A549 (cell line): Measurements from ENCODE around the gene TMEM185B. TPM values are rescaled to one million over a fixed set of nuclear protein-coding genes. Genes with fewer than 3 reads are reported as not detected.

Source experiments
- ATAC-seq, 2 experiments: fragments of 200-7000 bp in 1 of 2; fragments of >200 bp in 1 of 2; cut with Nextera tagmentation in 1 of 2; cut with Tn5 transposase in 1 of 2; 3 replicates each; pipeline versions ENCODE4 v1.8.0 to v1.9.1; 2018 to 2020; ENCODE audit warnings: mild to moderate bottlenecking in 1 of 2, moderate library complexity in 1 of 2
- CTCF ChIA-PET: fragments of 300-600 bp; sonication (Branson Sonifier 250); formaldehyde crosslinking; extraction: SDS; loops from one replicate; lab custom pipeline; 2021; ENCODE audit warnings: antibody characterized with exemption, inconsistent platforms; lab: Yijun Ruan, JAX
- POLR2A ChIA-PET: fragments of 350-600 bp; formaldehyde crosslinking; extraction: SDS; loops from one replicate; lab custom pipeline; 2021; ENCODE audit warnings: antibody characterized with exemption, inconsistent platforms; lab: Yijun Ruan, JAX
- DNase-seq, 2 experiments: peaks; one replicate each; pipeline versions ENCODE4 v3.0.0 to v3.0.0-alpha.2; 2011 to 2016; ENCODE audit warnings: low read depth in 1 of 2, low spot score in 1 of 2
- FAIRE-seq: peaks from 2 replicates; lab custom pipeline; 2011; peaks lifted over from hg19 to GRCh38; lab: Jason Lieb, UNC
- H3K27ac ChIP-seq, 2 experiments: fragments of >200 bp; sonication (Bioruptor Twin); formaldehyde crosslinking; 3 replicates each; pipeline ENCODE4 v1.5.1; 2016 to 2017
- H3K4me1 ChIP-seq: fragments of >200 bp; sonication (Bioruptor Twin); formaldehyde crosslinking; 3 replicates; pipeline ENCODE4 v1.6.1; 2016
- H3K4me2 ChIP-seq: fragments of >200 bp; sonication (Bioruptor Twin); formaldehyde crosslinking; 3 replicates; pipeline ENCODE4 v1.6.1; 2016
- H3K4me3 ChIP-seq: fragments of >200 bp; sonication (Bioruptor Twin); formaldehyde crosslinking; 3 replicates; pipeline ENCODE4 v1.5.1; 2016
- H3K9me3 ChIP-seq: fragments of >200 bp; sonication (Bioruptor Twin); formaldehyde crosslinking; 3 replicates; pipeline ENCODE4 v1.6.1; 2016
- CBX8 ChIP-seq: fragments of 200-600 bp; sonication (generic); IDR thresholded peaks from 2 replicates; pipeline ENCODE4 v1.6.1; 2016
- CEBPB ChIP-seq, 2 experiments: fragments of >200 bp in 1 of 2; sonication (Bioruptor Twin) in 1 of 2; formaldehyde crosslinking in 1 of 2; IDR thresholded peaks; 2 replicates each; pipeline ENCODE4 v1.6.1; 2012 to 2016
- CHD4 ChIP-seq: fragments of 200-600 bp; sonication (generic); IDR thresholded peaks from 2 replicates; pipeline ENCODE4 v1.6.1; 2016; ENCODE audit warnings: antibody characterized with exemption, mild to moderate bottlenecking, borderline replicate concordance
- E2F6 ChIP-seq: IDR thresholded peaks from 2 replicates; pipeline ENCODE4 v1.6.1; 2012; ENCODE audit warnings: low read depth, borderline replicate concordance
- EHF ChIP-seq: fragments of 250-450 bp; sonication (Bioruptor Pico); IDR thresholded peaks from 2 replicates; pipeline ENCODE4 v1.5.0; 2020; ENCODE audit warnings: mild to moderate bottlenecking
- ELK1 ChIP-seq: fragments of 150-350 bp; IDR thresholded peaks from 2 replicates; pipeline ENCODE4 v1.6.1; 2014; ENCODE audit warnings: low read depth, mild to moderate bottlenecking, low read length
- EP300 ChIP-seq, 2 experiments: fragments of >200 bp; sonication (Bioruptor Twin); formaldehyde crosslinking; IDR thresholded peaks; 2 replicates in 1 of 2; 3 replicates in 1 of 2; pipeline ENCODE4 v1.6.1; 2016 to 2017
- ESRRA ChIP-seq: fragments of 150-350 bp; IDR thresholded peaks from 2 replicates; pipeline ENCODE4 v1.6.1; 2014; ENCODE audit warnings: mild to moderate bottlenecking, low read length, borderline replicate concordance
- FOSB ChIP-seq: fragments of 250-450 bp; sonication (Bioruptor Pico); IDR thresholded peaks from 2 replicates; pipeline ENCODE4 v1.5.0; 2020; ENCODE audit warnings: mild to moderate bottlenecking, moderate library complexity
- HDAC2 ChIP-seq: fragments of 200-600 bp; sonication (generic); IDR thresholded peaks from 2 replicates; pipeline ENCODE4 v1.6.1; 2016
- HOXA7 ChIP-seq: fragments of 250-450 bp; sonication (Bioruptor Pico); IDR thresholded peaks from 2 replicates; pipeline ENCODE4 v1.5.0; 2020; ENCODE audit warnings: mild to moderate bottlenecking, moderate library complexity
- HOXB13 ChIP-seq: fragments of 250-450 bp; sonication (Bioruptor Pico); IDR thresholded peaks from 2 replicates; pipeline ENCODE4 v1.5.0; 2020; ENCODE audit warnings: low read depth, mild to moderate bottlenecking, moderate library complexity
- JUN ChIP-seq, 2 experiments: fragments of >200 bp; sonication (Bioruptor Twin); formaldehyde crosslinking; IDR thresholded peaks; 2 replicates in 1 of 2; 3 replicates in 1 of 2; pipeline ENCODE4 v1.6.1; 2016 to 2017
- JUNB ChIP-seq: fragments of >200 bp; sonication (Bioruptor Twin); formaldehyde crosslinking; IDR thresholded peaks from 2 replicates; pipeline ENCODE4 v1.6.1; 2016
- KDM5A ChIP-seq: fragments of 200-600 bp; sonication (generic); IDR thresholded peaks from 2 replicates; pipeline ENCODE4 v1.6.1; 2016; ENCODE audit warnings: antibody characterized with exemption, mild to moderate bottlenecking
- MAZ ChIP-seq: fragments of 150-350 bp; IDR thresholded peaks from 2 replicates; pipeline ENCODE4 v1.6.1; 2014; ENCODE audit warnings: antibody characterized with exemption, low read depth, low read length, borderline replicate concordance
- MYC ChIP-seq: IDR thresholded peaks from 2 replicates; pipeline ENCODE4 v1.6.1; 2012; ENCODE audit warnings: mild to moderate bottlenecking, inconsistent platforms, low read length, improper control_type of control experiment, borderline replicate concordance
- NPAS2 ChIP-seq: fragments of 250-450 bp; sonication (Bioruptor Pico); IDR thresholded peaks from 2 replicates; pipeline ENCODE4 v1.8.0; 2022; ENCODE audit warnings: mild to moderate bottlenecking, moderate library complexity, borderline replicate concordance
- POLR2A ChIP-seq: IDR thresholded peaks from 2 replicates; pipeline ENCODE4 v1.6.1; 2012; ENCODE audit warnings: mild to moderate bottlenecking, low read length
- RCOR1 ChIP-seq: fragments of 150-350 bp; IDR thresholded peaks from 2 replicates; pipeline ENCODE4 v1.6.1; 2014; ENCODE audit warnings: antibody characterized with exemption, low read length, low read depth
- RFX5 ChIP-seq: fragments of 450-650 bp; IDR thresholded peaks from 2 replicates; pipeline ENCODE4 v1.7.1; 2014; ENCODE audit warnings: antibody characterized with exemption, mild to moderate bottlenecking, moderate library complexity
- RNF2 ChIP-seq: fragments of 200-600 bp; sonication (generic); IDR thresholded peaks from 2 replicates; pipeline ENCODE4 v1.6.1; 2016; ENCODE audit warnings: low read depth, mild to moderate bottlenecking, antibody characterized with exemption, moderate library complexity, borderline replicate concordance
- SMC3 ChIP-seq: fragments of >200 bp; sonication (Bioruptor Twin); formaldehyde crosslinking; IDR thresholded peaks from 3 replicates; pipeline ENCODE4 v1.6.1; 2018; ENCODE audit warnings: inconsistent platforms
- SREBF2 ChIP-seq: fragments of 450-650 bp; IDR thresholded peaks from 2 replicates; pipeline ENCODE4 v1.6.1; 2014; ENCODE audit warnings: mild to moderate bottlenecking, moderate library complexity
- WGBS: methylation state at CpG from one replicate; pipeline ENCODE4 v1.1.6; 2017; ENCODE audit errors: missing lambda C conversion rate; 5-methylcytosine and 5-hydroxymethylcytosine counted together
- polyA plus RNA-seq, 4 experiments: library from polyadenylated mRNA; depleted of rRNA in 3 of 4; stranded (reverse); fragments of >200 nt; fragmentation: RNase III in 1 of 4; extraction: RNeasy Plus Mini Kit Qiagen cat#74134 plus additional on column Dnase treatment in 1 of 4; gene quantifications; 2 replicates in 3 of 4; 3 replicates in 1 of 4; pipeline ENCODE4 v1.2.3, GENCODE V29; 2011 to 2017
- TF ChIP-seq, protein P1 (sequence below): IDR thresholded peaks from 2 replicates; pipeline ENCODE4 v1.6.1; 2012

Gene TMEM185B
- polyA plus RNA-seq, 2 of the 4 experiments (the other 2 are of a cell fraction), result 30.3 to 41.8 TPM

GRCh38 chr2:120180066-120180465 is 43.1 kb downstream of the TMEM185B start:
- Histone ChIP-seq H3K4me1 (no peaks in the 10 kb centered on the region), H3K4me2 (no peak overlapping the region), H3K4me3 (no peak overlapping the region), H3K27ac (no peak overlapping the region)
- ChIA-PET CTCF (no interaction called here), POLR2A (no interaction called here)
- FAIRE-seq (no peak), DNase-seq (no peak)
- no peak for TF ChIP-seq MAZ
- TF ChIP-seq RNF2, result no peak
- no peak for TF ChIP-seq HOXA7
- no peak for TF ChIP-seq SMC3
- no peak for TF ChIP-seq CBX8
- no peak for TF ChIP-seq SREBF2
- no peak for TF ChIP-seq NPAS2 (CRISPR knock-in tag)
- TF ChIP-seq HOXB13 (CRISPR knock-in tag), result no peak
- TF ChIP-seq JUNB, result no peak
- TF ChIP-seq FOSB (CRISPR knock-in tag), result no peak
- TF ChIP-seq E2F6, result no peak
- TF ChIP-seq, all 56 proteins: peak for 0
- no peaks in the 10 kb centered on the region for H3K9me3 ChIP-seq
- 97% methylated on average over 3 of the region's 3 CpGs for WGBS
- no peak for ATAC-seq

GRCh38 chr2:120179396-120179795 is 43.8 kb downstream of the TMEM185B start:
- Histone ChIP-seq H3K9me3 (no peaks in the 10 kb centered on the region), H3K4me3 (no peak overlapping the region), H3K27ac (no peak overlapping the region), H3K4me1 (no peaks in the 10 kb centered on the region), H3K4me2 (no peak overlapping the region)
- ChIA-PET POLR2A (no interaction called here), CTCF (no interaction called here)
- no peak for ATAC-seq
- no peak for FAIRE-seq
- TF ChIP-seq RCOR1 (no peak), CEBPB (IDR thresholded peaks at IDR 0.05) (no peak), MYC (no peak), JUN (IDR thresholded peaks at IDR 0.05) (no peak), FOSB (CRISPR knock-in tag) (no peak), ESRRA (no peak), KDM5A (no peak), EHF (CRISPR knock-in tag) (no peak)
- WGBS, result 89% methylated on average over 3 of the region's 3 CpGs
- DNase-seq, result no peak

DNA sequence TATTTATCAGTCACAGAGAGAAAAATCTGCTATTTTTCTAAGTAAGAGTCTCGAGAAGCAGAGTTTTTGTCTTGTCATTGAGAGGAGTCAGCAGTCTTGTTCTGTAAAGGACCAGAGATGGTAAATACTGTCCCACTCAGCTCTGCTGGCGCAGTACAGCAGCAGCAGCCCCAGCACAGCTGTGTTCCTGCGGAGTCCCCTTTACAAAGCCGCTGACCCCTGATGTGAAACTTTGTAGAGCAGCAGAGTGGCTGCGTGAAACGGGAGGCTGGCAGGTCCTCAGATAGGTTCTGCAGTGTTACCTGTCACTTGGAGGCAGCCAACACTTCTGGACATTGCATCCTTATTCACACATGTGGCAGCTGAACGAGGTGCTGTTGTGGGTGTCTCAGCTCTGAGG is 45.2 kb downstream of the TMEM185B start:
- no peak for DNase-seq
- H3K4me3 ChIP-seq, result no peak overlapping the region
- H3K9me3 ChIP-seq, result no peaks in the 10 kb centered on the region
- CTCF ChIA-PET, result interaction anchor here (1.3 kb wide), 1 partner anchor 355 kb away, joined by 4 read pairs; no protein-coding TSS in a partner anchor
- no peak for ATAC-seq
- H3K27ac ChIP-seq, result no peak overlapping the region
- H3K4me1 ChIP-seq, result no peaks in the 10 kb centered on the region
- FAIRE-seq, result no peak
- WGBS, result 73% methylated on average over 7 of the region's 7 CpGs
- TF ChIP-seq EP300 (IDR thresholded peaks at IDR 0.05) (no peak), ELK1 (no peak), CHD4 (no peak), HDAC2 (no peak), RFX5 (no peak), RCOR1 (no peak), JUNB (no peak), POLR2A (no peak), SREBF2 (no peak)
- TF ChIP-seq, protein P1, sequence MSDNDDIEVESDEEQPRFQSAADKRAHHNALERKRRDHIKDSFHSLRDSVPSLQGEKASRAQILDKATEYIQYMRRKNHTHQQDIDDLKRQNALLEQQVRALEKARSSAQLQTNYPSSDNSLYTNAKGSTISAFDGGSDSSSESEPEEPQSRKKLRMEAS, result no peak
- H3K4me2 ChIP-seq, result no peak overlapping the region
- POLR2A ChIA-PET, result no interaction called here
